Lower lobe of right lung (tissue), 2 donors: ENCODE data around the gene CEP164. TPM values are rescaled to one million over a fixed set of nuclear protein-coding genes. Genes with fewer than 3 reads are reported as not detected.

Experiments used
- ATAC-seq, 2 donors: fragments of 200-7000 bp; cut with Tn5 transposase; one replicate each; pipeline ENCODE4 v1.9.1; 2020 to 2022; ENCODE audit warnings: mild to moderate bottlenecking in 2 of 2, moderate library complexity in 2 of 2
- DNase-seq: peaks from one replicate; pipeline ENCODE4 v3.0.0-alpha.2; 2020
- H3K27ac ChIP-seq: fragments of 200-600 bp; one replicate; pipeline ENCODE4 v1.8.0; 2022
- H3K27me3 ChIP-seq: fragments of 200-600 bp; one replicate; pipeline ENCODE4 v1.8.0; 2022; ENCODE audit warnings: low read depth
- H3K36me3 ChIP-seq: fragments of 200-600 bp; one replicate; pipeline ENCODE4 v1.8.0; 2022; ENCODE audit warnings: mild to moderate bottlenecking
- H3K4me1 ChIP-seq: fragments of 200-600 bp; one replicate; pipeline ENCODE4 v1.8.0; 2022
- H3K4me3 ChIP-seq: fragments of 200-600 bp; one replicate; pipeline ENCODE4 v1.8.0; 2022; ENCODE audit warnings: mild to moderate bottlenecking
- H3K9me3 ChIP-seq: fragments of 200-600 bp; one replicate; pipeline ENCODE4 v1.8.0; 2022
- CTCF ChIP-seq: fragments of 200-600 bp; IDR thresholded peaks from one replicate; pipeline ENCODE4 v1.8.0; 2022; ENCODE audit warnings: antibody characterized with exemption, mild to moderate bottlenecking
- intact Hi-C: fragments of 100-400 bp; cut with DNase I; formaldehyde crosslinking; loops from one replicate; pipeline ENCODE4 v1.11.0; 2022
- total RNA-seq: library from RNA; stranded (reverse); fragmentation: NEBNext Ultra II Directional; extraction: Animal tissue kit (Norgen Biotek cat#: 25700); gene quantifications from one replicate; pipeline ENCODE4 v1.2.1, GENCODE V29; 2021
- donor health status: DM: no; HTN: yes; CAD: no; lungs with severe emphysema.

Gene CEP164
- total RNA-seq, 1 donor from 2014 or later: 27.3 TPM

DNA sequence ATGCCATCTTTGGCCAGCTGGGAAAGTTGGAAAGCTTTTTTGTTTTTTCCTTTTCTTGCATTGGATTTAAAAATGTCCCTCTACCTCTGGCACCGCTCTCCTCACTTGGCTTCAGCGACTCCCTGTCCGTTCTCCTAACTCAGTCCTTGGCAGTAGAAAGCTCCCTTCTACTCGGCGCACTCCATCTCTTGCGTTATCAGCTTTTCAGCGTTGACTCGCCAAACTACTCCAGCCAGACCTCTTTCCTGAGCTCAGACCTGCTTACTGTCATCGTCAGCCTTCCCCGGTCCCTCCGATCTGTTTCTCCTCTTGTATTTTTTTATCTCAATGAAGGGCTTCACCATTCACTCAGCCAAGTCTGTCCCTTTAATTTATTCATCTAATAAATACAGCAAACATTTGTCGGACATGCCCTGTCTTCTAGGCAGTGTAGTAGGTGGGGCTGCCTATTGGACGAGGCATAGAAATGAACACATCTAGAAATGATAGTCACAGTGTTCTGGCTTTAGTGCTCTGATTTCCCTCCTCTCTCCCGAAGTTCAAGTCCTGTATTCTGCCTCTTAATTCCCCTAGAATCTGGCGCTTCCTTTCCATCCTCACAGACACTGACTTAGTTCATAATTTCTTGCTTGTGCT is 839 bp downstream of the CEP164 start:
- DNase-seq: no peak
- peak overlapping the region; percentile 80 for H3K4me3 ChIP-seq
- no peaks in the 10 kb centered on the region for H3K36me3 ChIP-seq
- TF ChIP-seq CTCF: no peak
- no peaks in the 10 kb centered on the region for H3K27me3 ChIP-seq
- H3K9me3 ChIP-seq: no peaks in the 10 kb centered on the region
- intact Hi-C loops: no loop called here
- ATAC-seq: peak; percentile 43 to 64
- peak overlapping the region; percentile 93 for H3K27ac ChIP-seq
- H3K4me1 ChIP-seq: peaks cover 24% of the 10 kb centered on the region

DNA sequence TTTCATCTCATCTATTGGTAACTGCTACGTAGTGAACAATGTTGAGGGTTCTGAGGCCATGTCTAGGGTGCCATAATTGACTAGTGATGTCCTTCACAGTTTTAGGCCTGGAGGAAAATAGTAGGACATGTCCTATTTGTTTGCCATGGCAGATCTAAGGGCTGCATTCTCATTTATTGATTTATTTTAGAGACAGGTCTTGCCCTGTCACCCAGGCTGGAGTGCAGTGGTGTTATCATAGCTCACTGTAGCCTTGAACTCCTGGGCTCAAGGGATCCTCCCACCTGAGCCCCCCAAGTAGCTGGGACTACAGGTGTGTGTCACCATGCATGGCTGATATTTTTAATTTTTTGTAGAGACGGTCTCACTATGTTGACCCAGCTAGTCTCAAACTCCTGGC is 5.2 kb downstream of the CEP164 start:
- no peak for TF ChIP-seq CTCF
- Histone ChIP-seq H3K36me3 (peaks cover 18% of the 10 kb centered on the region), H3K4me1 (peaks cover 18% of the 10 kb centered on the region), H3K27ac (no peak overlapping the region), H3K4me3 (no peak overlapping the region), H3K27me3 (no peaks in the 10 kb centered on the region), H3K9me3 (no peaks in the 10 kb centered on the region)
- intact Hi-C loops: no loop called here
- DNase-seq (no peak), ATAC-seq (no peak)

DNA sequence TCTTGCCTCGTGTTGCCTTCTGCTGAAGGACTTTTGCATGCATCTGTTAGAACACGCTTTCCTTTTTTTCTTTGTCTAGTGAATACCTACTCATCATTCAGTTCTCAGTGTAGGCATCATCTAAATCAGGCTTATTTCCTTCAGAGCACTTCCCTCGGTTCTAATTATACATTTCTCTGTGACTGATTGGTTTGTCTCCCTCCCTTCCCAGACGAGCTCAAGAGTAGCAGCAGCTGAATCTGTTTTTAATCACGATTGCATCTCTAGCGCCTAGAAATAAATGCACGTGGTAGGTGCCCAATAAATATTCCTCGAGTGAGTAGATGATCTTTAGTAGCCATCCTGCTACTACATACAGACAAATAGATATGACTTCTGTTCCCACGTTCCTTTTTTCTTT is 6.3 kb downstream of the CEP164 start:
- no peak overlapping the region for H3K27ac ChIP-seq
- no peak overlapping the region for H3K4me3 ChIP-seq
- no peaks in the 10 kb centered on the region for H3K27me3 ChIP-seq
- intact Hi-C loops: no loop called here
- peaks cover 20% of the 10 kb centered on the region for H3K36me3 ChIP-seq
- ATAC-seq: no peak
- no peak for DNase-seq
- TF ChIP-seq CTCF: no peak
- no peaks in the 10 kb centered on the region for H3K9me3 ChIP-seq
- peaks cover 15% of the 10 kb centered on the region for H3K4me1 ChIP-seq

GRCh38 chr11:117334896-117335295 is 7.2 kb downstream of the CEP164 start:
- Histone ChIP-seq H3K4me1 (peaks cover 5% of the 10 kb centered on the region), H3K9me3 (no peaks in the 10 kb centered on the region), H3K36me3 (peaks cover 30% of the 10 kb centered on the region), H3K4me3 (no peak overlapping the region), H3K27ac (no peak overlapping the region), H3K27me3 (no peaks in the 10 kb centered on the region)
- TF ChIP-seq CTCF: no peak
- intact Hi-C loops: no loop called here
- DNase-seq: no peak
- ATAC-seq: no peak

GRCh38 chr11:117335399-117335798 is 7.7 kb downstream of the CEP164 start:
- Histone ChIP-seq H3K36me3 (peaks cover 35% of the 10 kb centered on the region), H3K9me3 (no peaks in the 10 kb centered on the region), H3K4me3 (no peak overlapping the region), H3K27me3 (no peaks in the 10 kb centered on the region), H3K27ac (no peak overlapping the region), H3K4me1 (peaks cover under 1% of the 10 kb centered on the region)
- DNase-seq: no peak
- ATAC-seq: no peak
- no peak for TF ChIP-seq CTCF
- intact Hi-C loops: no loop called here
